Activated CD4-positive, CD25-positive, alpha-beta regulatory T cell treated with anti-CD3 and anti-CD28 coated beads, Interleukin-2, amount 50 U/mL, for 24 hours (primary cell): ENCODE data around the gene HSPE1.
A peak's percentile ranks its signal among the peaks of the same experiment; 100 is the strongest.
"Not testable (repeated sequence)": the region's sequence is repeated elsewhere in the genome, so short reads cannot be mapped to it uniquely, and the experiment has no call there.

ENCODE experiments used
- ATAC-seq, 2 donors: fragments of 150-1000 bp; cut with Tn5 transposase; one replicate each; pipeline ENCODE4 v1.10.0; 2021; ENCODE audit warnings: mild to moderate bottlenecking in 1 of 2, moderate library complexity in 1 of 2

The HSPE1 gene

GRCh38 chr2:197499594-197500502, at the start of gene HSPE1, which contains the start of gene HSPD1:
TSS of gene HSPE1 (plus strand) at chr2:197500379. CDS start at chr2:197500437, 58 bp downstream.
TSS of gene HSPD1 (minus strand) at chr2:197499840. CDS start at chr2:197498848, 992 bp downstream.
- peak; percentile 80 to 84 for ATAC-seq

GRCh38 chr2:197450465-197450864, 49.7 kb upstream of the HSPE1 start:
- ATAC-seq, result no peak

DNA sequence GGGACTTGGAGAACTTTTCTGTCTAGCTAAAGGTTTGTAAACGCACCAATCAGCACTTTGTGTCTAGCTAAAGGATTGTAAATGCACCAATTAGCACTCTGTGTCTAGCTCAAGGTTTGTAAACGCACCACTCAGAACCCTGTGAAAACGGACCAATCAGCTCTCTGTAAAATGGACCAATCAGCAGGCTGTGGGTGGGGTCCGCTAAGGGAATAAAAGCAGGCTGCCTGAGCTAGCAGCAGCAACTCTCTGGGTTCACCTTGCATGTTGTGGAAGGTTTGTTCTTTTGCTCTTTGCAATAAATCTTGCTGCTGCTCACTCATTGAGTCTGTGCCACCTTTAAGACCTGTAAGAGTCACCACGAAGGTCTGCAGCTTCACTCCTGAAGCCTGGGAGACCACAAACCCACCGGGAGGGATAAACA, 49.2 kb upstream of the HSPE1 start:
- not testable (repeated sequence) for ATAC-seq

GRCh38 chr2:197452754-197453122, 47.4 kb upstream of the HSPE1 start:
- no peak for ATAC-seq

DNA sequence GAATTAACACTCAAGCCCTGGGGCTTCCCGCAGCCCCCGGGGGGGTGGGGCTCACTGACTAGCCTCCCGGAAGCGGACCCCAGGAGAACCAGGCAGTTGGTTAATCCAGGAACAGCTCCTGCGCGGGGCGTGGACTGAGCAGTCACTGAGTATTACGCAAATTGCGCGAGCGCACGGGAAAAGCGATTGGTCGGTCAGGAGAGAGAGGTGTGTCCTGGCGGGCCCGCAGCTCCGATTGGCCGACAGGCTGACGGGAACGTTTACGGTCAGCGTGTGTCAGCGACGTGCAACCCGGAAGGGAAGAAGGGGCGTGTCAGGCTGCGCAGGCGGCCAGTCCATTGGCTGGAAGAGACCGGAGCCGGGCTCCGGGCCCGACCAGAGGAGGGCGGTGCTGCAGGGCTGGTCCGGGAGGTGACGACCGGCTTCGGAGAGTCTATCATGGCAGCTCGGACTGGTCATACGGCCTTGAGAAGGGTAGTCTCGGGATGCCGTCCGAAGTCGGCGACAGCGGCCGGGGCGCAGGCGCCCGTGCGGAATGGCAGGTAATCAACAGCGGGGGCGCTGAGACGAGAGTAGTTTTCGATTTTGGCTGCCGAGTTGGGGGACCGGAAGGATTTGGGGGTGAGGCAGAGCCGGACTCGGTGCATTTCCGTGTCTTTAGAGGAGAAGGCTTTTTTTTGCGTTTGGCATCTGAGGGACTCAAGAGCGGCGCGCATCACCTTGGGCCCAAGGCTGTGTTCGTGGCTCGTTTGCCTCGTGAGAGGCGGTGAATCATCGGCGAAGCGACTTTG, 46.9 kb upstream of the HSPE1 start, which contains the start of gene COQ10B:
COQ10B (plus strand) TSS at position 430 of the 791 bp plus-strand sequence; CDS start at position 439, 9 bp downstream.
- ATAC-seq, result peak; percentile 92

DNA sequence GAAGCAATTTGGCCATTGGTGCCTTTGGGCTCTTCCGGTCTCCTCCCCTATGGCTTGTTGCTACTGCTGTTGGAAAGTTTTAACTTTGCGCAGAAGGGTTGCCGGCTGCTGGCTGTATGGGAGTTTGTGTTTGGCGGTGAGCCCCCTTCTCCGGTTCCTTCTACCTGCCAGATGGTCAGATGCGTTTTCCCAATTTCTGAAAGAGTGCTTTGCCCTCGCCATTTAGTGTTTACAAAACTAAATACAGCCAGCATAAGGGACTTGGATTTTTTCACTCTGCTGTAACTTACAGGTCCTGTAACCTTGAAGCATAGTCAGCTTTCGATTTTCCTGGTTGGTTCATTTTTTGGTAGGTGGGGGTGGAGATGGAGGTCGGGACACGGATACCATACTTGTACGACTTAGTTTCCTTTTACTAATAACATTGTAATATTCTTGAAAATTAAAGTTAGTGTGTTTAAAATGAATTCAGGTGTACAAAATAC, 46.2 kb upstream of the HSPE1 start:
- no peak for ATAC-seq

GRCh38 chr2:197454923-197455322, 45.3 kb upstream of the HSPE1 start:
- no peak for ATAC-seq

- ATAC-seq, result no peak
Measured at GRCh38 chr2:197455428-197455827, 44.8 kb upstream of the HSPE1 start.

GRCh38 chr2:197460649-197461048, 39.5 kb upstream of the HSPE1 start:
- no peak for ATAC-seq

DNA sequence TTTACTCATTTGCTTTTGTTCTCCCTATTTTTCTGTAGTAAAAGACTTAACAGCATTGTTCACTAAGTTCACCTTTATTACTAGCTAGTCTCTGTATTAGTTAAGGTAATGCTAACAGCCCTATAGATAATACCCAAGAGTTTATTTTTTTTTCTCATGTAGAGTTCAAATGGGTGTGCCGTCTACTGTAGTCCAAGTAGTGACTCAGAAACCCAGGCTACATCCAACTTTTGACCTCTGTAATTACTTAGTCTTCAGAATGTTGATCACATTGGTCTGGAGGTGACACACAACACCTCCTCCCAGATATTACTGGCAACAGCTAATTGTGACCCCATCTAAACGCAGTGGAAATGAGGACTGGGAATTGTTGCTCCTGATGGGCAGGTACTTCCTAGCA, 39.1 kb upstream of the HSPE1 start:
- ATAC-seq, result no peak

GRCh38 chr2:197464175-197464574, 36.0 kb upstream of the HSPE1 start:
- ATAC-seq, result no peak

GRCh38 chr2:197472166-197472565, 28.0 kb upstream of the HSPE1 start:
- no peak for ATAC-seq

DNA sequence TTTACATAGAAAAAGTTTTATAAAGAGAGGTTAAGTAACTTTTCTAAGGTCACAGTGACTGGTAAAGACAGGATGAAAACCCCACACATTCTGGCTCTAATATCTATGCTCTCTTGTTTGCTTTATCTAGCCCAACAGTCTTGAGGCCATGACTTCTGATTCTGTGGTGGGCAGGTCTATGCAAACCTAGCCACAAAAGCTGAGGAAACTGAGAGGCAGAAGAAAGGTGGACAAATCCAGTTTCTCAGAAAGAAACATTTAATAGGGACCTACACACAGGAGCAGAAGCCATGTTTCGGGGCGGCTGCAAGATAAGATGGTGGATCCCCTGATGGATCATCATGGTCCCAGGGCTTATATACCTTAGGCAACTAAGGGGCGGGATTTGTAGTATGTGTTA, 22.4 kb upstream of the HSPE1 start:
- no peak for ATAC-seq

- no peak for ATAC-seq
Measured at GRCh38 chr2:197480165-197481036, 19.8 kb upstream of the HSPE1 start.

DNA sequence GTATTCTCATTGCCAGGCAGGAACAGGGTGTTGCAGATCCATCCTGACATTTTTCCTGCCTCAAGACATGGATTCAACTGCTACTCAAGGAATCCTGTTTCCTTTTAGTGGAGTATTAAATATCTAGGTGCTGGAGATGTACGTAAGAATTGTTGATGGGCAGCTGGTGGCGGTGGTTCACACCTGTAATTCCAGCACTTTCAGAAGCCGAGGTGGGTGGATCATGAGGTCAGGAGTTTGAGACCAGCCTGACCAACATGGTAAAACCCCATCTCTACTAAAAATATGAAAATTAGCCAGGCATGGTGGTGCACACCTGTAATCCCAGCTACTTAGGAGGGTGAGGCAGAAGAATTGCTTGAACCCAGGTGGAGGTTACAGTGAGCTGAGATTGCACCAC, 15.9 kb upstream of the HSPE1 start:
- ATAC-seq, result not testable (repeated sequence)

GRCh38 chr2:197486175-197486574, 14.0 kb upstream of the HSPE1 start:
- no peak for ATAC-seq

GRCh38 chr2:197487385-197487784, 12.8 kb upstream of the HSPE1 start:
- no peak for ATAC-seq

- no peak for ATAC-seq
Measured at GRCh38 chr2:197495433-197496134, 4.6 kb upstream of the HSPE1 start.

DNA sequence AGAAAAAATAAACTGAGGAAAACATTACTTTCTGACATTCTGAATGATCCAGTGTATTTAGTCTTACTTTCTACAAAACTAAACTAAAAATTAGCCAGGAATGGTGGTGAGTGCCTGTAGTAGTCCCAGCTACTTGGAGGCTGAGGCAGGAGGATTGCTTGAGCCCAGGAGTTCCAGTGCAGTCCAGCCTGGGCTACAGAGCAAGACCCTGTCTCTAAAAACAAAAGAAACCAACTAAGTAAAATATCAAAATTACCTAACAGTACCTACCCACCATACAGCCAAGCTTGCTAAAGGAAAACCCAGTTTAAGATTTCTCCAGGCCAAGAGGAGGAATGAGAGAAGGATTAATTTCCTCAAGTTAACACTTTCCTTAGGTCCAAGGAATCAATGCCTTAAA, 3.5 kb upstream of the HSPE1 start:
- ATAC-seq, result no peak

DNA sequence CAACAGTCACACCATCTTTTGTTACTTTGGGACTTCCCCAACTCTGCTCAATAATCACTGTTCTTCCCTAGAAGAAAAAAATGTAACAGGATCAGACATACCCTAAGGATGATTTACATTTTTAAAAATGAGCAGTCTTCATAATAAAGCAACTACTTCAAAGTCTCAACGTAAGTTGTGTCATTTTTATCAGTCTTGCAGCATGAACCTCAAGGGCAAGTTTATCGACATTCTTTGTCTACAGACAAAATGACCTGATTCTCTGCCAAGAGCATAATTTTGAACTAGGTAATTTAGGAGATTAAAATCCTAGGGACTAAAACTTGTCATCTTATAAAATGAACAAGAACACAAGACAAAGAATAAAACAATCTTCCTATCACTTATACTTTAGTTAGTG, 2.9 kb upstream of the HSPE1 start:
- ATAC-seq, result no peak

- no peak for ATAC-seq
Measured at GRCh38 chr2:197498235-197498936, 1.8 kb upstream of the HSPE1 start.
